ENCODE measurements around the gene DEDD2. TPM values are rescaled to one million over a fixed set of nuclear protein-coding genes. Genes with fewer than 3 reads are reported as not detected.

DEDD2 gene
- total and polyA plus RNA-seq, 2 donors (not counting 3 experiments of a cell fraction or from before 2014, with no cell fraction given): 19.5 to 34.8 TPM

DNA sequence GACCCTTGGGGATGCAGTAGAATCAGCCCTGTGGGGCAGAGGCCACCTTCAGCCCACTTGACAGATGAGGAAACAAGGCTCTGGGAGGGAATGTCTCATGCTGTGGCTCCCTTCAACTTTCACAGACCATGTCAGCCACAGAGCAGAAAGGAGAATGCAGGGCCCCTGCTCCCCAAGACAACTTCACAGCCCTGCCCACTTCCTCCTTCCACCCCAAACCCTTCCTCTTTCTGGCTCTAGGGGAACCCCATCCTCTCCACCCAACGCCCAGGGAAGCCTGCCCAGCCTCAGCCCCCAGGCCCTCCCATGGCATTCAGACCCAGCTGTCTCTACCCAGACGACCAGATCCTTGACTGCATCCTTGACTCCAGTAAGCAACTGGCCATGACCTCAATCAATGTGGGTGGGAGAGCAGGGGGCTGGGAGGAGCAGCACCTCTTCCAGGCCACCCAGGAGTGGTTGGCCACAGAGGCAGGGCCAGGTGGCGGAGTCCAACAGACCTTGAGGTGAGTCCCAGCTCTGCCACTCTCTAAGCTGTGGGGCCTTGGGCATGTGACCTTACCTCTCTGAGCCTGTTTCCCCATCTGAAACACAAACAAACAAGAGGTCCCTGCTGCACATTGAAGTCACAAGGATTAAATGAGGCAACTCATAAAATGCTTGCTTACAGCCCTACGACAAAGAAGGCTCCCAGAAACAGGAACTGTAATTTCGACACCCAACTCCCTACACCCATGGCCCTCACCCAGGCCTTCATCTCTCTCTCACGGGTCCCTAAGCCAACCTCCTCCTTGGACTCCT, 15.8 kb downstream of the DEDD2 start:
- peaks cover 3 to 49% of the 10 kb centered on the region in 2 experiments for H3K36me3 ChIP-seq (ENCODE audit: control insufficient read depth in 2 of 2, extremely low read depth in 1 of 2, insufficient read depth in 2 of 2, low read length in 2 of 2)
- no peak overlapping the region for H3K9ac ChIP-seq (replicated peaks; ENCODE audit: extremely low read depth, insufficient read depth, low read length)
- H4K20me1 ChIP-seq (replicated peaks; ENCODE audit: control insufficient read depth, extremely low read depth, insufficient read depth, low read length): no peaks in the 10 kb centered on the region
- H3K4me2 ChIP-seq (ENCODE audit: insufficient read depth, low read length): no peak overlapping the region
- no peak for TF ChIP-seq POLR2A (IDR thresholded peaks at IDR 0.05; ENCODE audit: low read depth, low read length)
- H3K27ac ChIP-seq (ENCODE audit: insufficient read depth, low read depth, low read length): no peak overlapping the region
- no peak overlapping the region for H2AFZ ChIP-seq (ENCODE audit: low read depth, low read length)
- no peak overlapping the region for H3K4me3 ChIP-seq (replicated peaks in 1 of 3; ENCODE audit: insufficient read depth in 1 of 3, low read depth in 1 of 3, low read length in 3 of 3)
- no peak for FAIRE-seq
- CTCF ChIA-PET: interaction anchor here (1.0 to 1.2 kb wide), 2 partner anchors 17 to 78 kb away, joined by 3 read pairs; no protein-coding TSS in a partner anchor
- no peaks in the 10 kb centered on the region for H3K9me3 ChIP-seq (replicated peaks; ENCODE audit: control insufficient read depth, insufficient read depth, low read length)
- H3K27me3 ChIP-seq (ENCODE audit: control insufficient read depth in 2 of 2, insufficient read depth in 2 of 2, low read length in 2 of 2): no peaks in the 10 kb centered on the region
- no TSS peak for BruUV-seq (replicated peaks)
- H3K79me2 ChIP-seq (ENCODE audit: control insufficient read depth, insufficient read depth, low read length): no peaks in the 10 kb centered on the region
- H3K9me1 ChIP-seq (replicated peaks; ENCODE audit: control insufficient read depth, extremely low read depth, insufficient read depth, low read length): no peaks in the 10 kb centered on the region
- no peak for DNase-seq (ENCODE audit: low read depth, low spot score)
- H3K4me1 ChIP-seq (ENCODE audit: control insufficient read depth, extremely low read depth, insufficient read depth, low read length): no peaks in the 10 kb centered on the region
- POLR2A ChIA-PET: no interaction called here
- dilution Hi-C loops (cut with MboI; ENCODE audit: extremely low pct_ligation_motif_present, low sequenced_read_pairs): no loop called here
- intact Hi-C loops (cut with micrococcal nuclease): no loop called here

DNA sequence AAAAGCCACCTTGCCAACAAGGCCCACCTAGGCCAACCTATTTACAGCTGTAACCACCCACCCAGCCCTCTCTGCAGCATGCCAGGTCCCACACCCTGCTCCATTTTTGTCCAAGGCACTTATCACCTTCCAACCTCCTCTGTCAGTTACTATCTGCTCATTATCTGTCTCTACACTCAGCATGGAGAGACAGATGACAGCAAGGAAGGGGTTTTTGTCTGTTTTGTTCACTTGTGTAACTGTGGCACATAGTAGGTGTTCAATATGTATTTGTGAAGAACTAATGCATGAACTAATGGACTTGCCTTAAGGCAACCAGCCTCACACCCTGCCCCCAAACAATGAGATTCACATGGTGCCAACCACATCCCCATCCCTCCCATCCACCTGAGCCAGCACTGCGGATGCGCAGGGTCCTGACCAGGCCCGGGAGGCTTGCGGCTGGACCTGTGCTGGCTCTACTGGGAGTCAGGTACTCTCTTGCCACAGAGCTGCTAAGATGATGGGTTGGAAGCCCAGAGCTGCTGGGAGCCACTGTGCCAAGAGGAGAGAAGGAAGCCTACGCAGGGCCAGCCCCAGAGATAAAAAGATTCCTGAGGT, 17.3 kb downstream of the DEDD2 start:
- H3K9ac ChIP-seq (replicated peaks; ENCODE audit: extremely low read depth, insufficient read depth, low read length): no peak overlapping the region
- no peak overlapping the region for H2AFZ ChIP-seq (ENCODE audit: low read depth, low read length)
- H3K4me1 ChIP-seq (ENCODE audit: control insufficient read depth, extremely low read depth, insufficient read depth, low read length): no peaks in the 10 kb centered on the region
- H3K79me2 ChIP-seq (ENCODE audit: control insufficient read depth, insufficient read depth, low read length): no peaks in the 10 kb centered on the region
- no peak overlapping the region for H3K4me2 ChIP-seq (ENCODE audit: insufficient read depth, low read length)
- H3K4me3 ChIP-seq (replicated peaks in 1 of 3; ENCODE audit: insufficient read depth in 1 of 3, low read depth in 1 of 3, low read length in 3 of 3): no peak overlapping the region
- intact Hi-C loops (cut with micrococcal nuclease) (no loop called here), dilution Hi-C loops (cut with MboI; ENCODE audit: extremely low pct_ligation_motif_present, low sequenced_read_pairs) (no loop called here)
- CTCF ChIA-PET: interaction anchor here (1.2 kb wide), 1 partner anchor 15 kb away, joined by 3 read pairs; no protein-coding TSS in a partner anchor
- H3K27me3 ChIP-seq (ENCODE audit: control insufficient read depth in 2 of 2, insufficient read depth in 2 of 2, low read length in 2 of 2): no peaks in the 10 kb centered on the region
- BruUV-seq (replicated peaks): no TSS peak
- no peaks in the 10 kb centered on the region for H3K9me1 ChIP-seq (replicated peaks; ENCODE audit: control insufficient read depth, extremely low read depth, insufficient read depth, low read length)
- POLR2A ChIA-PET: no interaction called here
- DNase-seq (ENCODE audit: low read depth, low spot score): no peak
- no peak for FAIRE-seq
- H3K36me3 ChIP-seq (ENCODE audit: control insufficient read depth in 2 of 2, extremely low read depth in 1 of 2, insufficient read depth in 2 of 2, low read length in 2 of 2): peaks cover 3 to 47% of the 10 kb centered on the region in 2 experiments
- H4K20me1 ChIP-seq (replicated peaks; ENCODE audit: control insufficient read depth, extremely low read depth, insufficient read depth, low read length): no peaks in the 10 kb centered on the region
- H3K9me3 ChIP-seq (replicated peaks; ENCODE audit: control insufficient read depth, insufficient read depth, low read length): no peaks in the 10 kb centered on the region
- H3K27ac ChIP-seq (ENCODE audit: insufficient read depth, low read depth, low read length): no peak overlapping the region
- TF ChIP-seq FOS (IDR thresholded peaks at IDR 0.05; ENCODE audit: borderline replicate concordance, insufficient read depth, low read length) (no peak), POLR2A (IDR thresholded peaks at IDR 0.05; ENCODE audit: low read depth, low read length) (no peak), POLR2AphosphoS5 (IDR thresholded peaks at IDR 0.05; ENCODE audit: insufficient read depth, low read depth, low read length) (no peak), MYC (IDR thresholded peaks at IDR 0.05; ENCODE audit: low read depth, low read length) (no peak), GATA2 (IDR thresholded peaks at IDR 0.05; ENCODE audit: insufficient read depth, insufficient read length, low read depth, low read length) (no peak), EZH2 (IDR thresholded peaks at IDR 0.05; ENCODE audit: borderline replicate concordance, low read depth, low read length, severe bottlenecking) (no peak), JUN (IDR thresholded peaks at IDR 0.05; ENCODE audit: borderline replicate concordance, insufficient read depth, insufficient read length, low read depth) (no peak)
- TF ChIP-seq, protein P1, sequence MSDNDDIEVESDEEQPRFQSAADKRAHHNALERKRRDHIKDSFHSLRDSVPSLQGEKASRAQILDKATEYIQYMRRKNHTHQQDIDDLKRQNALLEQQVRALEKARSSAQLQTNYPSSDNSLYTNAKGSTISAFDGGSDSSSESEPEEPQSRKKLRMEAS (IDR thresholded peaks at IDR 0.05; ENCODE audit: insufficient read depth, insufficient read length): no peak
- TF ChIP-seq, protein P2, sequence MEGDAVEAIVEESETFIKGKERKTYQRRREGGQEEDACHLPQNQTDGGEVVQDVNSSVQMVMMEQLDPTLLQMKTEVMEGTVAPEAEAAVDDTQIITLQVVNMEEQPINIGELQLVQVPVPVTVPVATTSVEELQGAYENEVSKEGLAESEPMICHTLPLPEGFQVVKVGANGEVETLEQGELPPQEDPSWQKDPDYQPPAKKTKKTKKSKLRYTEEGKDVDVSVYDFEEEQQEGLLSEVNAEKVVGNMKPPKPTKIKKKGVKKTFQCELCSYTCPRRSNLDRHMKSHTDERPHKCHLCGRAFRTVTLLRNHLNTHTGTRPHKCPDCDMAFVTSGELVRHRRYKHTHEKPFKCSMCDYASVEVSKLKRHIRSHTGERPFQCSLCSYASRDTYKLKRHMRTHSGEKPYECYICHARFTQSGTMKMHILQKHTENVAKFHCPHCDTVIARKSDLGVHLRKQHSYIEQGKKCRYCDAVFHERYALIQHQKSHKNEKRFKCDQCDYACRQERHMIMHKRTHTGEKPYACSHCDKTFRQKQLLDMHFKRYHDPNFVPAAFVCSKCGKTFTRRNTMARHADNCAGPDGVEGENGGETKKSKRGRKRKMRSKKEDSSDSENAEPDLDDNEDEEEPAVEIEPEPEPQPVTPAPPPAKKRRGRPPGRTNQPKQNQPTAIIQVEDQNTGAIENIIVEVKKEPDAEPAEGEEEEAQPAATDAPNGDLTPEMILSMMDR (IDR thresholded peaks at IDR 0.05; ENCODE audit: extremely low read depth in 1 of 2, insufficient read depth in 1 of 2, low read depth in 1 of 2, low read length in 2 of 2): no peak

Measured in endothelial cell of umbilical vein (primary cell).